ENCODE measurements around the gene GABRR3.

Gene GABRR3

GRCh38 chr3:97988784-97989568 lies 46.1 kb downstream of the GABRR3 start:
- no peak for DNase-seq

- DNase-seq: no peak
Measured at GRCh38 chr3:97987306-97987705, 47.8 kb downstream of the GABRR3 start.

DNA sequence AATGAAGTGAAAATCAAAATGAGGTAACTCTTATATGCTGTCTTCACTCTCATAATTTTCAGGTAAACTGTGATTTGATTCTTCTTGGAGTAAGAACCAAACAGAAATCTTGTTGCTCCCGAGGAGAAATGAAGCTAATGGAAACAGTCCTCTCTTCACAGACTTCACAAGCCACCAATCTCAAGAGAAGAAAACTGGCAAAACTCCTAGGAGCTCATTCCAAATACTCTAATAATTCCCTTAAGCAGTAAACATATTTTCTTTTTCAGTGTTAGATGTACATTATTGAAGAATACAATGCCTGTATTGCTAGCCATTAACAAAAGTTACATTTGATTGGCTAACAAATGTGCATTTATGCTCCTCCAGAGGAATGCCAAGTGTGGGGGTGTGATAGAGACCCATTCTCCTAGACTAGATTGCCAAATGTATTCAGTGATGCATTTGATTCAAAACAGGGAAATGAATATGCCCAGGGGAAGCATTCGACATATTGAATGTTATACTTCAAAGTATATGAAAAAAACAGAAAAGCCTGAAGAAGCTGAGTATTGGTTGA lies 51.1 kb downstream of the GABRR3 start:
- DNase-seq: no peak

GRCh38 chr3:97981886-97982285 lies 53.2 kb downstream of the GABRR3 start:
- no peak for DNase-seq

DNA sequence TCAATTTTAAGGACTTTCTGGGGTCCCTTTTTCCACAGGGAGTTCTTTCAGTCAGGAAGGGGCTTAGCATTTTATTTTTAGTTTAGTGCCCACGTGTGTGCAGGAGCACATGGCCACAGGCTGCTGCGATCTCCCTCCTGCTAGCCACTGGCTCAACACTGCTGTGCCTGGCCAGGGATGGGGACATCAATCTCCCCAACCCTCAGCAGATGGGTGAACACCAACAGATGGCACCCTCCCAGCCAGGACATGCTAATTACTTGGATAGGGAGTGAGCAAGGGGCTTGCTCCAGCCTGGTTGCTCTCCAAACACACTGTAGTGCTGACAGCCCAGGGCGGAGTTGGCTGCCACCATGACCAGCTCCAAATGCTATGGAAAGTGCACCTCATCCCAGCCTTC lies 55.5 kb downstream of the GABRR3 start:
- no peak for DNase-seq

DNA sequence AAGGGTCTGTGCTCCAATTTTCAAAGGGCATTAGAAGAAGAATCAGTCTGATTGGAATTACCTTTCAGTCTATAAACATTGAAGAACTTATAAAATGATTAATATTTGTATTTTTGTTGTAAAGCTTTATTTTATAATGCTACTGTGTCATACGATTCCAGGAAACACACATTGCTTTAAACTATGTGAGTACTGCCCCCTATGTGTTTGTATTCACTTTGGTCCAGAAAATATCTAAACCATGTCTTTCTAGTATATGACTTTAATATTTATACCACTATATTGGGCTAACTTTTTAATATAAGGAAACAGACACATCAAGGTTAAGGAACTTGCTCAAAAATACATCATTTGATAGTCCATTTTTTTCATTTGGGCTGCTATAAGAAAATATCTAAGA lies 59.6 kb downstream of the GABRR3 start:
- DNase-seq: no peak

DNA sequence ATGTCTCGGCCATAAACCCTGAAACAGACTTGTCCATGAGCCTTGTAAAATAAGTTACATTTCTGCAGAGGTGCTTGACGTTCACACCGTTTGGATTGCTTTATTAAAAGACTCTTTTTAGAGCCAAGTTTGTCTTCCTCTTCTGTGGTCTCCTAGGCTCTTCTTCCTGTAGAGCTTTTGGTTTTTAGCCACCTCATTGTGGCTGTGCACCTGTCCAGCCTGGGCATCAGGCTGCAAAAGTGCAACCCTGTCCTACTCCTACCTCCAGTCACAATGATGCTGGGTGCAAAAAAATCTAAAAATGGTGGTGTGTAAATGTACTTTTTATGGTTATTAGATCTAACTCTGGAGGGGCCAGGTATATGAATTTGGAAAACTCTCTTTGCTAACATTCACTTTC lies 60.1 kb downstream of the GABRR3 start:
- DNase-seq: no peak

- no peak for DNase-seq
Measured at GRCh38 chr3:97972976-97973375, 62.1 kb downstream of the GABRR3 start.

DNA sequence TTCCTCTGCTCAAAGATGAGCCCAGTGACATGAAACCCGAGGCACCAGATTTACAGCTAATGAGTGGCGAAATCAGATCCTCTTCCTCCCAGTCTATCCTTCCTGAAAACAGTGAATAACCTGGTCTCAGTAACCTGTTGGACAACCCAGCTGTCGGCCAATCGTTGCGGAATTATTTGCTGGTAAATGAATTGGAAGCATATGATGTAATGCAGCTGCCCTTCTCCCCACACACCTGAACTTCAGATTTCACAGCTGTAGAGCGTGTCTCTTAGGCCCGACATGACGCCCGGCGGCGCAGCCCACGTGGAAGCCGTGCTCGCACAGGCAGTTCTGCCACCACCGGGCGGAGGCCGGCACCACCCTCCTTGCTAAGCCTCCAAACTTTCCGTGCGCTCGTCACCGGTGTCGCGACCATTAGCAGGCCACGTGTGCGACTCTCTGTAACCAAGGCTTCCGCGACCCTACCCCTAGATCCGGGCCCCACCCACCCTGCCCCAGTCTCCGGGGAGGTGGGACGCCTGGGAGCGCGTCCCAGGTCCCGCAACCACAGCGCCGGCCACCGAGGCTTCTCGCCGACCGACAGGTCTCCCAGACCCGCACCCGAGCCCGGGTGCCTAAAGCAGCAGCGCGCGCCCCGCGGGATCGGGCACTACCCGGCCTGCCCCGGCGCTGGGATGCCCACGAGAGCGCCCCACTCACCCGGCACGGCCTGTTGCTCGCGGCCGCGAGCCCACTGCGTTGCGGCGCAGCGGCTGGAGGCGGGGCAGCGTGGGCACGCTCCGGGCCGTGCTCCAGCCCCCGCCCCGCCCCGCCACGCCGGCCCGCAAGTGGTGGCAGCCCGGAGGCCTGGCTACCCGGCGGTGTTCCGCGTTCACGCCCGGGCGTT lies 63.2 kb downstream of the GABRR3 start, which contains the start of gene RIOX2:
Gene RIOX2 (minus strand): TSS at position 753 of the 889 bp plus-strand sequence. CDS start 4,838 bp downstream, outside the sequence.
- peak; percentile 86 for DNase-seq

GRCh38 chr3:97970956-97971620 lies 64.0 kb downstream of the GABRR3 start:
- no peak for DNase-seq

DNA sequence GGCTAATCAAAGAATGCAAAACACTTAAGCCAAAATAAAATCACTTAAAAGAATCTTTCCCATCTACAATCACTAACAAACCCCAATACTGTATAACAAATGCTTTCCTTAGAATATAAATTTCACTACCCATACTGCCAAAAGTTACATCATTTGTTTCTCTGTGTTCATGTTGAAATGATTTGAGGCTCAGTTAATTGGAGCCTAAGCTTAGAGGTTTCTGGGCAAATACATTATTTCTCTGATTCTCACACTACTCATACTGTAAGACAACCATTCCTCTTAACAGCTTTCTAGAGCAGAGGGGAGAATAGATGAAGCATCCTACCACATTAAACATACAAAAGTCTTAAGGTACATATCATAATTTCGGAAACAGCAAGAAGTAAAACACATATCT lies 65.0 kb downstream of the GABRR3 start:
- no peak for DNase-seq

- DNase-seq: no peak
Measured at GRCh38 chr3:97969541-97969940, 65.6 kb downstream of the GABRR3 start.

GRCh38 chr3:97968376-97968775 lies 66.7 kb downstream of the GABRR3 start:
- no peak for DNase-seq

DNA sequence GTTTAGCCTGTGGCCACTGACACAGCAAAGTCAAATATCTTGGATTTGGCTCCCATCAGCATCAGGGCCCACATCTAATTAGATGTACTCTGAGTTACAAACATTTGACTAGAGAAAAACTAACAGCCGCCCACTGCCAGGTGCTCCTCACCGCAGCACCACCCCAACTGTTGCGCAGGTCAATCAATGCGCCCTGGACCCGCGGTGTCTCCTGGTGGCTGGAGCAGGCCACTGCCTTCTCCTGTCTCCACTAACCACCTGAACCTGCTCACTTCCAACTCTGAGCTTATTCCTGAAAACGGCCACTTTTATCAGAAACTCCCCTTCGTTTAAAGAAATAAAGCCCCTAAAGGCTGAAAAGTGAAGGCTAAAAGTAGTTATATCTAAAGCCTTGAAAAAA lies 67.1 kb downstream of the GABRR3 start:
- DNase-seq: no peak

DNA sequence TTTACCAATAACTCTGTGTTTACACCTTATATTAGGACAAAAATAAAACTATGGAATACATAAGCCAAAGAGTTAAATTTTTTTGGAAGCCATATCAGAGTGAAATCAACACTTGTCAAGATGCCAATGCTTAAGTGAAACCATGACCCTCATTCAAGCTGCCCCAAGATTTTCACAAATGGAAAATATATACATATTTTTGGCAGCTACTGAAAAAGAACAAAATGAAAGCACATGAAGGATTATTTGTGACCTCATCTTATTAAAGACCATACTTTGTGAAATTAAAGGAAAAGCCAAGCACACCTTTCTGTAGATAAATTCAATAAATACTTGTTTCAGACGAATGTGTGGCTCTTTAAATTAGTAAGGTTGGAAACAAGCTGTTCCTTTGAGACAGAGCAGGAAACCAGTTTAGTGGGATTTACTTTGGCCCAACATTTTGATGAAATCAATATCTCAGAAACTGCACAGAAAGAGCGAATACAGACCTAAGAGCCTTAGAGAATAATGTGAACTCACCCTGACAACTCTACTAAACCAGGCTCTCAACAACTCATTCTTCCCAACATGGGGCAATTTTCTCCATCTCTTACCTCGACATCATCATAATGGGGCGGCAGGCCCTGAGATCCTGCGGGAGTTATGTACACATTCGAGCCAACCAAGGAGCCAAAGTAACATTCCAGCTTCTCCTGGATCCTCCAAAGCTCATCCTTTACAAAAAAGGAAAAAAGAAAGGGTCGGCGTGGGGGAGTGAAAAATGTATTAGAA lies 73.9 kb downstream of the GABRR3 start:
- DNase-seq: no peak

DNA sequence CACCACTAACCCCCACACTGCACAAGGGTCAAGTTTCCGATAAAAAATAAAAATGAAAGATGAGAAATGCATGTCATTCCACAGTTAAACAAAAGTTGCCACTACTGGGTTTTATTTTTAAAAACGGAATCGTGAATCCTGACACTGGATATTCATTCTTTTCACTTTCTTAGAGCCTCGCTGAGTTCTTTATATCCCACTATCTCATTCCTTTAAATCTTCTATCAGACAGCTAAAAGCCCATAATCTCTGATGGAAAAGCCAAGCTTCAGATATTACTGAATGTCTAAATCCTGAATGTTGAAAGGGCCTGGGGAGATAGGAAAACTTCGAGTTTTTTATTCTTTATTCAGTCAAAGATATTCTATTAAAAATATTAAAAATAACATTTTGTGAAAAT lies 74.6 kb downstream of the GABRR3 start:
- DNase-seq: no peak

GRCh38 chr3:97959872-97960271 lies 75.2 kb downstream of the GABRR3 start:
- no peak for DNase-seq

DNA sequence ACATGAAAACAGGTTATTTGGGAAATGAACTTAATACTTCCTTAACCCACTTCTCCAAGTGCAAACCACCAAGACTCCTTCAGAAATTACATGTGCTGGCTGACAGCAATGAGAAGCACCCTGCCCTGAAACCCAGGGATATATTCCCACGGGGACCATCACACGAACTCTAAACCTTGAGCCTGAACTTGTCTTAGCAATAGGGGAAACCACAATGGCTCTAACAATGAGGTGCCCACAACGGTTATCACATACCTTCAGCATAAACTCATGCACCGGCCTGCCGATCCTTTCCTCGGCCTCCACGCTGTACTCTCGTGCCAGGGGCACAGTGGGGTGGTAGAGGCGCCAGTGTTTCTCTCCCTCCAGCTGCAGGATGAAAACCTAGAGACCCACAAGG lies 76.3 kb downstream of the GABRR3 start:
- no peak for DNase-seq

DNA sequence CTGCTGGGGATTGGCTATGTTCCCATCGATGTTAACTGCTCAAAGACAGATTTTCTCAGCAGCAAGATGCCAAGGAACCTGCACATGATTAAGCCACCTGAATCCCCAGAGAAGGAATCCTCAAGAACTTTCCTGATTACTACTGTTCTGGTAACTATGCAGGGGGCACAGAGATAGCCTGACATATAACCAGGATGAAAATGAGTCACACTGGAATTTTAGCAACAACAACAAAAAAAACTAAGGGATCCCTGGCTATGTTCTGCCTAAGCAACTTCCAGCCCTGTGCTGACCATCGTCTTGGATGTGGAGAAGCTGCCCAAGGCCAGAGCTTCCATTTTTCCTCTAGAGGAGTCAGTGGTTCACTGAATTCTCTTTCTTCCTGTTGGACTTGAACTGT lies 76.7 kb downstream of the GABRR3 start:
- no peak for DNase-seq

- DNase-seq: no peak
Measured at GRCh38 chr3:97957617-97958311, 77.4 kb downstream of the GABRR3 start.

DNA sequence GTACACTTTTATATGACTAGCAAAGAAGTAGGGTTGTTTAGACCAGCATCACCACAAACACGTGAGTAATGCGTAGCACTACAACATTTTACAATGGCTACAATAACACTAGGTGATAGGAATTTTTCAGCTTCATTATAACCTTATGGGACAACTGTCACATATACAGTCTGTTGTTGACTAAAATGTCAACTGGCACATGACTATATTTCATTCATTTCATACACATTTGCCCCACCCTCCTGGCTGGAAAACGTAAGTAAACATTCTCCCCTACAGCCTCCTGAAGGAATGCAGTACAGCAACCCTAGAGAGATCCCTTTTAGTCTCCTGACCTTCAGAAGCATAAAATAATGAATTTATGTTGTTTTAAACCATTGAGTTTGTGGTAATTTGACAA lies 79.1 kb downstream of the GABRR3 start:
- DNase-seq: no peak
